Suprapubic skin (tissue), 4 donors: Measurements from ENCODE around the gene UBR3. TPM values are rescaled to one million over a fixed set of nuclear protein-coding genes. Genes with fewer than 3 reads are reported as not detected.
"Not testable (repeated sequence)": the region's sequence is repeated elsewhere in the genome, so short reads cannot be mapped to it uniquely, and the experiment has no call there.

ENCODE experiments used
- DNase-seq, 2 donors: peaks; one replicate each; pipeline ENCODE4 v3.0.0-alpha.2; 2019; ENCODE audit warnings: low spot score in 2 of 2
- H3K27ac ChIP-seq: fragments of 200-600 bp; sonication (generic); one replicate; pipeline ENCODE4 v1.5.1; 2019
- H3K27me3 ChIP-seq: fragments of 200-600 bp; sonication (generic); one replicate; pipeline ENCODE4 v1.5.1; 2019
- H3K36me3 ChIP-seq: fragments of 200-600 bp; sonication (generic); one replicate; pipeline ENCODE4 v1.5.1; 2019
- H3K4me1 ChIP-seq: fragments of 200-600 bp; sonication (generic); one replicate; pipeline ENCODE4 v1.5.1; 2019
- H3K4me3 ChIP-seq: fragments of 200-600 bp; sonication (generic); one replicate; pipeline ENCODE4 v1.5.1; 2019; ENCODE audit warnings: mild to moderate bottlenecking
- H3K9me3 ChIP-seq: fragments of 200-600 bp; sonication (generic); one replicate; pipeline ENCODE4 v1.5.1; 2019
- EP300 ChIP-seq: sonication (generic); formaldehyde crosslinking; IDR thresholded peaks from one replicate; pipeline ENCODE4 v1.6.1; 2017; ENCODE audit warnings: antibody characterized with exemption
- POLR2A ChIP-seq, 2 donors: fragments of 450-650 bp; IDR thresholded peaks; one replicate each; pipeline ENCODE4 v1.6.1; 2017; ENCODE audit warnings: antibody characterized with exemption in 2 of 2, mild to moderate bottlenecking in 2 of 2, moderate library complexity in 2 of 2
- POLR2AphosphoS5 ChIP-seq, 3 donors: sonication (generic); formaldehyde crosslinking; IDR thresholded peaks; one replicate each; pipeline ENCODE4 v1.6.1; 2017; ENCODE audit warnings: antibody characterized with exemption in 3 of 3
- WGBS: methylation state at CpG from one replicate; pipeline ENCODE4 v1.1.5; 2018; 5-methylcytosine and 5-hydroxymethylcytosine counted together
- total RNA-seq, 4 donors: library from RNA; depleted of rRNA; stranded (reverse); fragments of >200 nt; gene quantifications; one replicate each; pipeline ENCODE4 v1.1.0, GENCODE V29; 2016
- TF ChIP-seq, protein P1 (sequence below), 2 donors: fragments of 200-600 bp in 1 of 2; fragments of 450-650 bp in 1 of 2; sonication (generic) in 1 of 2; IDR thresholded peaks; one replicate each; pipeline ENCODE4 v1.5.1; 2016 to 2019; ENCODE audit warnings: antibody characterized with exemption in 2 of 2, mild to moderate bottlenecking in 1 of 2, moderate library complexity in 1 of 2

UBR3 gene
- total RNA-seq, 4 donors from 2014 or later: 41.9 to 140 (median 60.4) TPM

DNA sequence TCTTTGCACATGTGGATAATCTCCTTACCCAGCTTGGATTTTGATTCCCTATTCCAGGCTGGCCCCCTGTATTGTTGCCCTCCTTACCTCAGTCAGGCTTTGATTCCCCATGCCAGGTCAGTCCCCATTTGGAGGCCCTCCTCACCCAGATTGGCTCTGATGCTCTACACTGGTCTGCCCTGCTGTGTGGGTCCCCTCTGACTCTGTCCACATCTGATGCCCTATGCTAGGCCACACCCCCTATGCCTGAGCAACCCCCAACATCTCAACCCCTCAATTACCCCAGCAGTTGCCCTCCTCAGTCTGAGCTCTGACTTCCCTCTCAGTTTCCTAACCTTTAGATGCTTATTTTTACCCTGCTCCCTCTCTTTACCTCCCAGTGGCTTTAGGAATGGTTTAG, 89.4 kb downstream of the UBR3 start:
- peaks cover 37% of the 10 kb centered on the region for H3K36me3 ChIP-seq
- H3K4me1 ChIP-seq: no peaks in the 10 kb centered on the region
- TF ChIP-seq EP300: no peak
- TF ChIP-seq POLR2A (IDR thresholded peaks at IDR 0.05): no peak
- TF ChIP-seq POLR2AphosphoS5 (IDR thresholded peaks at IDR 0.05): no peak

DNA sequence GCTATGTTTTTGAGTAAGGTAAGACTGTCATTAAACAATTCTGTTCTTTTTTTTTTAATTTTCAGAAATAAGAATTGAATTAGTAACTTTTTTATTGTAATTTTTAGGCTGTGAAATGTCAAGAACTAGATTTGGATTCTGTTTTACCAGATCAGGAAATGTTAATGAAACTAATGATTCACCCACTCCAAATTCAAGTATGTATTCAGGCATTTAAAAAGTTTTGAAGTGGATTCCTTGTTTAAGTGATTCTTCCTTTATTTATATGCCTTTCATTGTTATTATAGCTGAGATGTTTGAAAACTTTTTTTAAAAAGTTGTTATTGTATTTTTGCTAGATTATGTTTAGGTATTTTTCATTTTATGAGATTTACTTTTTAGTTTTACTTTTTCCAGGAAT, 96.7 kb downstream of the UBR3 start:
- no peak overlapping the region for H3K27ac ChIP-seq
- H3K27me3 ChIP-seq: no peaks in the 10 kb centered on the region
- H3K4me3 ChIP-seq: no peak overlapping the region
- H3K4me1 ChIP-seq: no peaks in the 10 kb centered on the region
- no peak for DNase-seq
- H3K9me3 ChIP-seq: no peaks in the 10 kb centered on the region
- TF ChIP-seq, protein P1, sequence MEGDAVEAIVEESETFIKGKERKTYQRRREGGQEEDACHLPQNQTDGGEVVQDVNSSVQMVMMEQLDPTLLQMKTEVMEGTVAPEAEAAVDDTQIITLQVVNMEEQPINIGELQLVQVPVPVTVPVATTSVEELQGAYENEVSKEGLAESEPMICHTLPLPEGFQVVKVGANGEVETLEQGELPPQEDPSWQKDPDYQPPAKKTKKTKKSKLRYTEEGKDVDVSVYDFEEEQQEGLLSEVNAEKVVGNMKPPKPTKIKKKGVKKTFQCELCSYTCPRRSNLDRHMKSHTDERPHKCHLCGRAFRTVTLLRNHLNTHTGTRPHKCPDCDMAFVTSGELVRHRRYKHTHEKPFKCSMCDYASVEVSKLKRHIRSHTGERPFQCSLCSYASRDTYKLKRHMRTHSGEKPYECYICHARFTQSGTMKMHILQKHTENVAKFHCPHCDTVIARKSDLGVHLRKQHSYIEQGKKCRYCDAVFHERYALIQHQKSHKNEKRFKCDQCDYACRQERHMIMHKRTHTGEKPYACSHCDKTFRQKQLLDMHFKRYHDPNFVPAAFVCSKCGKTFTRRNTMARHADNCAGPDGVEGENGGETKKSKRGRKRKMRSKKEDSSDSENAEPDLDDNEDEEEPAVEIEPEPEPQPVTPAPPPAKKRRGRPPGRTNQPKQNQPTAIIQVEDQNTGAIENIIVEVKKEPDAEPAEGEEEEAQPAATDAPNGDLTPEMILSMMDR (IDR thresholded peaks at IDR 0.05): no peak
- no peak for TF ChIP-seq EP300
- TF ChIP-seq POLR2AphosphoS5 (IDR thresholded peaks at IDR 0.05): no peak
- TF ChIP-seq POLR2A (IDR thresholded peaks at IDR 0.05): no peak
- H3K36me3 ChIP-seq: peaks cover 22% of the 10 kb centered on the region

More for the DNA sequence above, 89.4 kb downstream of the UBR3 start:
- Histone ChIP-seq H3K27me3 (no peaks in the 10 kb centered on the region), H3K4me3 (no peak overlapping the region), H3K27ac (no peak overlapping the region), H3K9me3 (no peaks in the 10 kb centered on the region)
- no peak for DNase-seq

DNA sequence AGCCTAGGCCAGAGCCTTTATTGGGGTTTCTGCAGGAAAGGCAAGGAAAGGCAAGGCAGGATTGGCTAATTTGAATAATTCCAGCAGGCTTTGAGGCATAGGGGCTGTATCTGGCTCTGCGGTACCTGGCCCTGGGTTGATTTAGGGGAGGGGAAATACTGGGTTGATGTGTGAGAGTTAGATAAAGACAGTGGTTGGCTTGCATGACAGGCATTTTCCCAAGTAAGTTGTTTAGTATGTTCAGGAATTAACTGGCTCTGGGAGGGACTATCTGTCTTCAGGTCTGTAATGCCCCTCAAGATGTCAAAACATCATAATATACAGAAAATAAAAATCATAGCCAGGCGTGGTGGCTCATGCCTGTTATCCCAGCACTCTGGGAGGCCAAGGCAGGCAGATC, 98.7 kb downstream of the UBR3 start:
- H3K4me1 ChIP-seq: no peaks in the 10 kb centered on the region
- 94% methylated on average over 2 of the region's 2 CpGs for WGBS
- H3K4me3 ChIP-seq: no peak overlapping the region
- H3K27ac ChIP-seq: no peak overlapping the region
- peaks cover 18% of the 10 kb centered on the region for H3K36me3 ChIP-seq
- DNase-seq: no peak
- no peaks in the 10 kb centered on the region for H3K9me3 ChIP-seq
- TF ChIP-seq, protein P1 (IDR thresholded peaks at IDR 0.05): no peak
- TF ChIP-seq EP300 (no peak), POLR2AphosphoS5 (IDR thresholded peaks at IDR 0.05) (no peak), POLR2A (IDR thresholded peaks at IDR 0.05) (no peak)
- no peaks in the 10 kb centered on the region for H3K27me3 ChIP-seq

DNA sequence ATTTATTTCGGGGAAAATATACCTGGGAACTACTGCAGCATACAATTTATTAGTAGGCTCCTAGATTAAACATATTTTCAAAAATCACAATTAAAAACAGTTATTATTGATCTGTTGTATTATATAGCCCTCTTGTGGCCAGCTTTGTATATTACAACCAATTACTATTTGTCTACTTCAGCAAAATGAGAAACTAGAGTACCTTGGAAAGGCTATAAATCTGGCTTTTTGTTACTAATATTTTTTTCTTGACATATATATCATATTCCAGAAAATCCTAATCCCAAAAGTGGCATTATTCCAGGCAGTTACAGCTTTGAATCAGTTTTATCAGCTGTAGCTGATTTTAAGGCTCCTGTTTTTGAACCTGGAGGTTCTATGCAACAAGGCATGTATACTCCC, 101.2 kb downstream of the UBR3 start:
- no peak for TF ChIP-seq POLR2AphosphoS5 (IDR thresholded peaks at IDR 0.05)
- TF ChIP-seq, protein P1 (IDR thresholded peaks at IDR 0.05): peak; percentile 42 to 56
- no peak overlapping the region for H3K4me3 ChIP-seq
- H3K9me3 ChIP-seq: no peaks in the 10 kb centered on the region
- H3K27ac ChIP-seq: no peak overlapping the region
- H3K27me3 ChIP-seq: no peaks in the 10 kb centered on the region
- H3K36me3 ChIP-seq: peaks cover 18% of the 10 kb centered on the region
- 60% methylated on average over 1 of the region's 1 CpG for WGBS
- no peak for DNase-seq
- H3K4me1 ChIP-seq: no peaks in the 10 kb centered on the region

DNA sequence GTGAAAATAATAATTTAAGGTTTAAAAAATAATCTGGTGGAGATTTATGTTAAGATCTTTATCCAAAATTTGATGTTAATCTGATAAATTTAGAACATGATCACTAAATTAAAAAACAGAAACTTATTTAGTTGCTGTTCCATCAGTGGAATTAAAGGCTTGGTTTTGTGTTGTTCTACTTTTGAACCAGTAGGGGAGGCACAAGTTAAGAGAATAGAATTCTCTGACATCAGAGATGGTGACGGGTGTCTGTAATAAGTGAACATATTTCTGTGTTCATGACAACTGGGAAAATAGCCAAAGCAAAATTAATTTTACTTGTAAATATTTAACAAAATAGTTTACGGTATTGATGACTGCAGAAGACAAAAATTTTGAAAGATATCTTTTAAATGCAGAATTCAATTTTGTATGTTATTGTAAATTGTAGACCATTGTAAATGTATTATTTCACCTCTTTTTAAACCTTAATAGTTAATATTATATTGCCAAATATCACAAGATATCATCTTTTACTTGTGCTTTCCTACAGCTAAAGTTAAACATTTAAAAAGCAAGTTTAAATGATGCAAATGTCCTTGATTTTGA, 106.0 kb downstream of the UBR3 start:
- no peaks in the 10 kb centered on the region for H3K9me3 ChIP-seq
- TF ChIP-seq POLR2AphosphoS5 (IDR thresholded peaks at IDR 0.05): no peak
- TF ChIP-seq, protein P1 (IDR thresholded peaks at IDR 0.05): peak; percentile 49 to 61
- H3K36me3 ChIP-seq: peaks cover 10% of the 10 kb centered on the region
- 41% methylated on average over 2 of the region's 2 CpGs for WGBS
- DNase-seq: no peak
- no peaks in the 10 kb centered on the region for H3K27me3 ChIP-seq
- no peak overlapping the region for H3K27ac ChIP-seq
- H3K4me1 ChIP-seq: no peaks in the 10 kb centered on the region
- H3K4me3 ChIP-seq: no peak overlapping the region

DNA sequence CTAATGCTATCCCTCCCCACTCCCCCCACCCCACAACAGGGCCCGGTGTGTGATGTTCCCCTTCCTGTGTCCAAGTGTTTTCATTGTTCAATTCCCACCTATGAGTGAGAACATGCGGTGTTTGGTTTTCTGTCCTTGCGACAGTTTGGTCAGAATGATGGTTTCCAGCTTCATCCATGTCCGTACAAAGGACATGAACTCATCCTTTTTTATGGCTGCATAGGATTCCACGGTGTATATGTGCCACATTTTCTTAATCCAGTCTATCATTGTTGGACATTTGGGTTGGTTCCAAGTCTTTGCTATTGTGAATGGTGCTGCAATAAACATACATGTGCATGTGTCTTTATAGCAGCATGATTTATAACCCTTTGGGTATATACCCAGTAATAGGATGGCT, 109.4 kb downstream of the UBR3 start:
- not testable (repeated sequence) for H3K4me3 ChIP-seq, H3K27ac ChIP-seq, H3K27me3 ChIP-seq, DNase-seq, H3K9me3 ChIP-seq, H3K4me1 ChIP-seq
- WGBS: 99% methylated on average over 5 of the region's 5 CpGs
- peaks cover 18% of the 10 kb centered on the region for H3K36me3 ChIP-seq
